Measurements from ENCODE around the gene RFX2. TPM values are rescaled to one million over a fixed set of nuclear protein-coding genes. Genes with fewer than 3 reads are reported as not detected.

RFX2 gene
- total RNA-seq, 1 donor from 2014 or later: 6.5 TPM

DNA sequence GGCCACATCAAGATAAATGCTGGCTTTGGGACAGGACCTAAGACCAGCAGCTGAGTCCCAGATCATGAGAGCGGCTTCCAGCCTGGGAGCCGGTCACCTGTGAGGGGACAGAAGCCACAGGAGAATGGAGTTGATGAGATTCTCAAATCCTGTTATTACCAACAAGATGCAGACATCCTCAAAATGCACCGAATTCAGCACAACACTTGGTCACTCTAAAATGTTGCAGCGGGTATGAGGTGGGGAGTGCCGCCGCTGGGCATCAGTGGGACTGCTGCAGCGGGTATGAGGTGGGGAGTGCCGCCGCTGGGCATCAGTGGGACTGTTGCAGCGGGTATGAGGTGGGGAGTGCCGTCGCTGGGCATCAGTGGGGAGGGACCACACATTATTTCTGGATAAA lies 153.6 kb downstream of the RFX2 start:
- Mint-ChIP-seq H3K4me1 (ENCODE audit: low read depth) (peaks cover 57% of the 10 kb centered on the region), H3K27ac (ENCODE audit: unreplicated experiment) (no peak overlapping the region), H3K36me3 (ENCODE audit: low read depth) (no peaks in the 10 kb centered on the region), H3K4me3 (ENCODE audit: unreplicated experiment) (no peak overlapping the region), H3K9me3 (ENCODE audit: low read depth) (no peaks in the 10 kb centered on the region), H3K27me3 (ENCODE audit: low read depth) (no peaks in the 10 kb centered on the region)
- TF ChIP-seq, protein P1, sequence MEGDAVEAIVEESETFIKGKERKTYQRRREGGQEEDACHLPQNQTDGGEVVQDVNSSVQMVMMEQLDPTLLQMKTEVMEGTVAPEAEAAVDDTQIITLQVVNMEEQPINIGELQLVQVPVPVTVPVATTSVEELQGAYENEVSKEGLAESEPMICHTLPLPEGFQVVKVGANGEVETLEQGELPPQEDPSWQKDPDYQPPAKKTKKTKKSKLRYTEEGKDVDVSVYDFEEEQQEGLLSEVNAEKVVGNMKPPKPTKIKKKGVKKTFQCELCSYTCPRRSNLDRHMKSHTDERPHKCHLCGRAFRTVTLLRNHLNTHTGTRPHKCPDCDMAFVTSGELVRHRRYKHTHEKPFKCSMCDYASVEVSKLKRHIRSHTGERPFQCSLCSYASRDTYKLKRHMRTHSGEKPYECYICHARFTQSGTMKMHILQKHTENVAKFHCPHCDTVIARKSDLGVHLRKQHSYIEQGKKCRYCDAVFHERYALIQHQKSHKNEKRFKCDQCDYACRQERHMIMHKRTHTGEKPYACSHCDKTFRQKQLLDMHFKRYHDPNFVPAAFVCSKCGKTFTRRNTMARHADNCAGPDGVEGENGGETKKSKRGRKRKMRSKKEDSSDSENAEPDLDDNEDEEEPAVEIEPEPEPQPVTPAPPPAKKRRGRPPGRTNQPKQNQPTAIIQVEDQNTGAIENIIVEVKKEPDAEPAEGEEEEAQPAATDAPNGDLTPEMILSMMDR (IDR thresholded peaks at IDR 0.05): no peak
- DNase-seq (ENCODE audit: low spot score): no peak

DNA sequence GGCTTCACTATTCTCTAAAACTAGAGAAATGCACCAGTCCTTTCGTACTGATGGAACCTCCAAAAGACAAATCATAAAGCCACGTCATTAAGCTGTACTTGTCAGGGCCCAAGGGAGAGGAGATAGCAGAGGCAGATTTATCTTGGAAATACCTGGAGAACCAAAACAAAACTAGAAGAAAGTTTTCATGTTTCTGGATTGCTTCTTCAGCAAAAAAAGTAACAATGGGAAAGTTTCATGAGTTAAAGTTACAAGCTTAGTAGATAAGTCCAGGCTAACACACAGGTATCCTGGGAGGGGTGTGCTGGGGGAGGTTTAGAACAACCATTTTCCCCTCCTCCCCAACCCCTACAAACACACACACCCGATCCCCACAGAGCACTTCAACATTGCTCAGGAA lies 154.0 kb downstream of the RFX2 start:
- DNase-seq (ENCODE audit: low spot score): no peak
- H3K4me3 Mint-ChIP-seq (ENCODE audit: unreplicated experiment): no peak overlapping the region
- no peaks in the 10 kb centered on the region for H3K27me3 Mint-ChIP-seq (ENCODE audit: low read depth)
- H3K27ac Mint-ChIP-seq (ENCODE audit: unreplicated experiment): no peak overlapping the region
- no peaks in the 10 kb centered on the region for H3K36me3 Mint-ChIP-seq (ENCODE audit: low read depth)
- no peaks in the 10 kb centered on the region for H3K9me3 Mint-ChIP-seq (ENCODE audit: low read depth)
- TF ChIP-seq, protein P1 (IDR thresholded peaks at IDR 0.05): no peak
- peaks cover 57% of the 10 kb centered on the region for H3K4me1 Mint-ChIP-seq (ENCODE audit: low read depth)

DNA sequence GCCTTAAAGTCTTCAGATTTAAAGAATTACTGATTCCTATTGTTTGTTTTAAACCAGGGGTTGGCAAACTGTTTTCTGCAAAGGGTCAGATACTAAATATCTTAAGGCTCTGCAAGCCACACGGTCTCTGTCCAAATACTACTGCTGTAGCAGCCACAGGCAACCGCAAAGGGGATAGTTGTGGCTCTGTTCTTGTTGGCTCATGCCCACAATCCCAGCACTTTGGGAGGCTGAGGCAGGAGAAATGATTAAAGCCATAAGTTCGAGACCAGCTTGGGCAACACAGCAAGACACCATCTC lies 154.7 kb downstream of the RFX2 start:
- TF ChIP-seq, protein P1 (IDR thresholded peaks at IDR 0.05): no peak
- Mint-ChIP-seq H3K4me1 (ENCODE audit: low read depth) (peaks cover 61% of the 10 kb centered on the region), H3K27me3 (ENCODE audit: low read depth) (no peaks in the 10 kb centered on the region), H3K9me3 (ENCODE audit: low read depth) (no peaks in the 10 kb centered on the region), H3K36me3 (ENCODE audit: low read depth) (no peaks in the 10 kb centered on the region), H3K4me3 (ENCODE audit: unreplicated experiment) (no peak overlapping the region), H3K27ac (ENCODE audit: unreplicated experiment) (peak overlapping the region; percentile 39)
- no peak for DNase-seq (ENCODE audit: low spot score)

DNA sequence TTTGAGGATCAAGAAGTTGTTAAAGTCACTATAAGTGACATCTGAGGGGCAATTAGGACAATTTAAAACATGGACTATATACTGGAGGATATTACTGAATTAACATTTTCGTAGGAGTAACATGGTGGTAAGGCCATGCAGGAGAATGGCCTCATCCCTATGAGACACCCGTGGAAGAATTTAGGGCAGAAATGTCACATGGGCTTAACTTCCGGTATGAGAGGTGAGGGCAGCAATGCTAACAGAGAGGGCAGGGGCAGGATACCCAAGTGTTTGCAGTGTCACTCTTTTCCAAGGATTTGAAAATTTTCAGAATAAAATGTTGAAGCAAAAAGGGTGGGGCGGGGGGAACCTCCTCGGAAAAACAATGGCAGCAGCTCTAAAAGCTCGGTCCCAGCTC lies 156.0 kb downstream of the RFX2 start:
- Mint-ChIP-seq H3K36me3 (ENCODE audit: low read depth) (no peaks in the 10 kb centered on the region), H3K4me3 (ENCODE audit: unreplicated experiment) (peak overlapping the region; percentile 3), H3K27ac (ENCODE audit: unreplicated experiment) (peak overlapping the region; percentile 85), H3K9me3 (ENCODE audit: low read depth) (no peaks in the 10 kb centered on the region), H3K27me3 (ENCODE audit: low read depth) (no peaks in the 10 kb centered on the region), H3K4me1 (ENCODE audit: low read depth) (peaks cover 54% of the 10 kb centered on the region)
- DNase-seq (ENCODE audit: low spot score): no peak
- TF ChIP-seq, protein P1 (IDR thresholded peaks at IDR 0.05): no peak

DNA sequence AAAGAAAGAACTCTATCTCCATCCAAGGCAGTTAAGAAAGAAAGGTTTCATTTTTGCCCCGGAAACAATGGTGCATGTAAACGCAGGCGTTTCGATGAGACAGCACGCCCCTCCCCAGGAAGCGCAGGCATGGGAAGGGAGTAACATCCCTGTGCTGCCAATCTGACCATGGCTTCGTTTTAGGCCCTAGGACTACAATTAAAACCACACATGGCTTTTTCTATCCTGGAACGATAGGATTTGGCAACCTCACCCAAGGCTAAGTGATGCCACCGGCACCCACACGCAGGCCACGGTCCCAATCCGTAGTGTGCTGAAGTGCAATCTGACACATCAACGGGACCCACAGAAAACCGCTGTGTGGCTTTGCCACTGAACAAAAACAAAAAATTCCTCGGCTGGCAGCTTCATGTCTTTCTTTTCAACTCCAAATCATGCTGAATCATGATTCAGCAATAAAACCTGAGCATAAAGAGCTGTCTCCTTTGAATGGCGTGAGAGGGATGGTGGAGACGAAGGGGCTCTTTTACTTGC lies 156.6 kb downstream of the RFX2 start:
- peaks cover 58% of the 10 kb centered on the region for H3K4me1 Mint-ChIP-seq (ENCODE audit: low read depth)
- H3K36me3 Mint-ChIP-seq (ENCODE audit: low read depth): no peaks in the 10 kb centered on the region
- no peaks in the 10 kb centered on the region for H3K27me3 Mint-ChIP-seq (ENCODE audit: low read depth)
- H3K4me3 Mint-ChIP-seq (ENCODE audit: unreplicated experiment): peak overlapping the region; percentile 3
- TF ChIP-seq, protein P1 (IDR thresholded peaks at IDR 0.05): no peak
- DNase-seq (ENCODE audit: low spot score): no peak
- H3K27ac Mint-ChIP-seq (ENCODE audit: unreplicated experiment): peak overlapping the region; percentile 85
- no peaks in the 10 kb centered on the region for H3K9me3 Mint-ChIP-seq (ENCODE audit: low read depth)

All from chondrocyte (in vitro differentiated cells).